PFSK-1 (cell line): ENCODE data around the gene TNNT1.

Experiments
- FOXP2 ChIP-seq: optimal IDR thresholded peaks from 2 replicates; pipeline ENCODE3; 2011; ENCODE audit warnings: borderline replicate concordance, control low read depth, inconsistent platforms; ENCODE audit not compliant: insufficient read depth; ENCODE audit errors: extremely low read length, extremely low read depth
- POLR2AphosphoS5 ChIP-seq: IDR thresholded peaks from 2 replicates; pipeline ENCODE4 v1.6.1; 2012; ENCODE audit warnings: low read depth, mild to moderate bottlenecking, control low read depth, low read length, moderate library complexity
- SIN3A ChIP-seq: IDR thresholded peaks from 2 replicates; pipeline ENCODE4 v1.6.1; 2012; ENCODE audit warnings: mild to moderate bottlenecking, low read length, moderate library complexity, borderline replicate concordance; ENCODE audit not compliant: insufficient read depth
- TAF1 ChIP-seq: IDR thresholded peaks from 2 replicates; pipeline ENCODE4 v1.6.1; 2012; ENCODE audit warnings: low read length, control low read depth, borderline replicate concordance; ENCODE audit not compliant: insufficient read depth
- TF ChIP-seq, protein P1 (sequence below), 2 experiments: IDR thresholded peaks; 2 replicates each; pipeline versions ENCODE4 v1.6.1 to v1.8.0; 2011 to 2012; ENCODE audit warnings: low read depth in 2 of 2, low read length in 2 of 2, control low read depth in 1 of 2, inconsistent platforms in 1 of 2, mild to moderate bottlenecking in 1 of 2, moderate library complexity in 1 of 2; ENCODE audit not compliant: insufficient read depth in 1 of 2

The TNNT1 gene

DNA sequence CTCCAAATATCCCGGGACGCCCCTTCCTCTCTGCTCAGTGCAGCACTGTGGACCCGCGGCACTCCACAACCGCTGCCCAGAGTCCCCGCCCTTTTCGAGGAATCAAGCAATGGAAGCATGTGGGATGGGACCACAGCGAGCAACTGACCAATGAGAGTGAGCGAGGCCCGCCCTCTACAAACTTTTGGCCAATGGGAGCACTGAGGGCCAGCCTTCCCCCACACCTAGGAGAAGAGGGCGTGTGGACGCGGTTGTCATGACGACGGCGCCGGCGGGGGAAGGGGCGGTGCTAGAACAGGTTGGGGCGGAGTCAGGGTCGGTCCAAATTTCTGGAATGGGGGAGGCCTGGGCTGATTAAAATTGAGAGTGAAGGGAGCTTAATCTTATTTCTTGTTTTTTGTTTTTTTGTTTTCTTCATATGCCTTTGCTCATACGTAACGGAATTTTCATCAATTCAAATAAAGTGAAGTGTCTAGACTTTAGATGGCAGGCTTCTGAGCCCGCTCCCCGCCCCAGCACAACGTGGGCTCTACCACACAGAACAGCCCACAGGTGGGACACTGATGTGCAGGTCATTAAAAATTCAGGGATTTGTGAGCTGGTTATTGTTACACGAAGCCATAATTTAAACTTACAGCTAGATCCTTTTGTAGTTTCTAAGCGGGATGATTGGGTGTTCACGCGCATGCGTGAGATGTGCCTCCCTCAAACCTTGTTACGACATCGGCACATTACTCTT lies 17.7 kb upstream of the TNNT1 start, which contains the start of gene DNAAF3:
Gene DNAAF3, minus strand, starts transcription at position 84 of the 739 bp plus-strand sequence. CDS start 200 bp downstream, outside the sequence.
- TF ChIP-seq, protein P1, sequence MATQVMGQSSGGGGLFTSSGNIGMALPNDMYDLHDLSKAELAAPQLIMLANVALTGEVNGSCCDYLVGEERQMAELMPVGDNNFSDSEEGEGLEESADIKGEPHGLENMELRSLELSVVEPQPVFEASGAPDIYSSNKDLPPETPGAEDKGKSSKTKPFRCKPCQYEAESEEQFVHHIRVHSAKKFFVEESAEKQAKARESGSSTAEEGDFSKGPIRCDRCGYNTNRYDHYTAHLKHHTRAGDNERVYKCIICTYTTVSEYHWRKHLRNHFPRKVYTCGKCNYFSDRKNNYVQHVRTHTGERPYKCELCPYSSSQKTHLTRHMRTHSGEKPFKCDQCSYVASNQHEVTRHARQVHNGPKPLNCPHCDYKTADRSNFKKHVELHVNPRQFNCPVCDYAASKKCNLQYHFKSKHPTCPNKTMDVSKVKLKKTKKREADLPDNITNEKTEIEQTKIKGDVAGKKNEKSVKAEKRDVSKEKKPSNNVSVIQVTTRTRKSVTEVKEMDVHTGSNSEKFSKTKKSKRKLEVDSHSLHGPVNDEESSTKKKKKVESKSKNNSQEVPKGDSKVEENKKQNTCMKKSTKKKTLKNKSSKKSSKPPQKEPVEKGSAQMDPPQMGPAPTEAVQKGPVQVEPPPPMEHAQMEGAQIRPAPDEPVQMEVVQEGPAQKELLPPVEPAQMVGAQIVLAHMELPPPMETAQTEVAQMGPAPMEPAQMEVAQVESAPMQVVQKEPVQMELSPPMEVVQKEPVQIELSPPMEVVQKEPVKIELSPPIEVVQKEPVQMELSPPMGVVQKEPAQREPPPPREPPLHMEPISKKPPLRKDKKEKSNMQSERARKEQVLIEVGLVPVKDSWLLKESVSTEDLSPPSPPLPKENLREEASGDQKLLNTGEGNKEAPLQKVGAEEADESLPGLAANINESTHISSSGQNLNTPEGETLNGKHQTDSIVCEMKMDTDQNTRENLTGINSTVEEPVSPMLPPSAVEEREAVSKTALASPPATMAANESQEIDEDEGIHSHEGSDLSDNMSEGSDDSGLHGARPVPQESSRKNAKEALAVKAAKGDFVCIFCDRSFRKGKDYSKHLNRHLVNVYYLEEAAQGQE (IDR thresholded peaks at IDR 0.05; ENCODE audit: insufficient read depth in 1 of 2, low read depth in 2 of 2, low read length in 2 of 2) = no peak
- TF ChIP-seq TAF1 (no peak; the same call in 1 of the 2 replicates), SIN3A (peak; percentile 90; the same call in 1 of the 2 replicates), FOXP2 (peak; percentile 30), POLR2AphosphoS5 (peak; percentile 77)

DNA sequence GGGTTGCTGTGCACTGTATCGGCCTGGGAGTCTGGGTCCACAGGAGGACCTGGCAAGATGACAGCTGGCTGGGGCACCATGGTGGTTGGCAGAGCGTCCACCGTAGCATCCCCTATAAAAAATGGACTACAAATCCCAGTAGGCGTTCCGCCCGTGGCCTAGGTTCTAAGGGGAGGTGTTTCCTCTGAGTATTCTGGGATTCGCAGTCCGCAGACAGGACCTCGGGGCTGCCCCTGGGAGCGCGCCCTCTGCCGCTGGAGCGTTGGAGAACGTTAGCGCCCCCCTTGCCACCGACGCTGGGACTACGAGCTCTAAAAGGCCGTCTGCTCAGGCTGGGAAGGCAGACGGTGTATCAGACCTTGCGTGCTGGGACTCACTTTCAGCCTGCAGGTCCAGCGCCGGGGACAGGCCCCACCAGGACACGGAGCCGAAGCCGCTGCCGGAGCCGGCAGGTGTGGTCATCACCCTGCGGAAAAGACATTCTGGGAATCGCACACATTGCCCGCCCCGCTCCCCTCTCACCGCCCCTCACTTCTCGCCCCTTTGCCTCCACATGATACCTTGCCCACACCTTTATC lies 17.0 kb upstream of the TNNT1 start:
- TF ChIP-seq TAF1 (no peak), FOXP2 (peak; percentile 84), POLR2AphosphoS5 (no peak)
- TF ChIP-seq, protein P1 (IDR thresholded peaks at IDR 0.05; ENCODE audit: insufficient read depth in 1 of 2, low read depth in 2 of 2, low read length in 2 of 2) = 0 out of 4 replicates have a peak, but pooled peaks of 1 of the 2 experiments have one; percentile 6

DNA sequence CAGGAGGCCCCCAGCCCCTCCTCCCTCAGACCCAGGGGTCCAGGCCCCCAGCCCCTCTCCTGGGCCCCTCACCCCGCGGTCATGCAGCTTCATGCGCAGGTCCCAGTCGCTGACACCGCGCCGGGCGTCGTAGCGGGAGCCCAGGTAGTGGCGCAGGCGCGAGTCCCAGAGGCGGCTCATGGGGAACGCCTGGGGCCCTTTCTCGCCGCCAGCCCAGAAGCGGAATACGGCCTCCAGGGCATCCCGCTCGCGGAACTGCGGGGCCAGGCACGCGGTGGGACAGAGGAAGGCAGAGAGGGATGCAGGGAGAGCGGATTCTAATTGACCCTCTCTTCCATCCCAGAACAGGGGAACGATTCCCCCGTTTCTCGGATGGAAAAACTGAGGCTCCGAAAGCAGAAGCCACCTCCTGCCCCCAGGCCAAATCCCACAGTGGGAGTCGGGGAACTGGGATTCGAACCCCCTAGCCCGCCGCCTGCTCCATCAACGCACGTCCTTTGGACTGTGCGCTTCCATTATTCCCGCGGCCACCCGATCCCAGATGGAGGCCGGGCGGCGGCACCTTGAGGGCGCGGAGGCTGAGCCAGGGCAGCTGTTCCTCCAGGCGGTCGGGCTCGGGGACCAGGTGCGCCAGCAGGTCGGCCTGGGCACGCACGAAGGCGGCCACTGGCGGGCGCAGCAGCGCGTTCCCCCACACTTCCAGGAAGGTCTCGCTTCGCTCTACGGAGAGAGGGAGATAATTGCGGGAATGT lies 12.7 kb upstream of the TNNT1 start:
- TF ChIP-seq POLR2AphosphoS5 (no peak), TAF1 (no peak), FOXP2 (no peak), SIN3A (no peak)
- TF ChIP-seq, protein P1 (IDR thresholded peaks at IDR 0.05; ENCODE audit: insufficient read depth in 1 of 2, low read depth in 2 of 2, low read length in 2 of 2) = no peak

DNA sequence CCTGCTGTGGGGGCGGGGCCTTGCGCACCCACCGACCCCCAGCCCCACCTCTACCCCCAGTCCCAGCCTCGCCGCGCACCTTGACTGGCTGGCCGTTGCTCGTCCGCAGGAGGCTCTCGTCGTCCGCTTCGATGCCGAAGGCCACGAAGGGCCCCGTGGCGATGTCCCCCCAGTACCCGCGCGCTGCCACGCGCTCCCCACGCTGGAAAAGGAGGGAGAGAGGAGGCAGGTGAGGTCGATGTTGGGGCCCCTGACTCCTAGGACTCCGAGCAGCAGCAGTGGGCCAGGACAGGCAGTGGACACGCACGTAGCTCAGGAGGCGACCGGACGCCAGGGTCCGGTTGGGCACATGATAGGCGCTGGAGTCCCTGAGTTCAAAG lies 12.0 kb upstream of the TNNT1 start:
- TF ChIP-seq FOXP2 (no peak), POLR2AphosphoS5 (peak; percentile 76), SIN3A (no peak), TAF1 (0 out of 2 replicates have a peak, but pooled peaks have one; percentile 44)

DNA sequence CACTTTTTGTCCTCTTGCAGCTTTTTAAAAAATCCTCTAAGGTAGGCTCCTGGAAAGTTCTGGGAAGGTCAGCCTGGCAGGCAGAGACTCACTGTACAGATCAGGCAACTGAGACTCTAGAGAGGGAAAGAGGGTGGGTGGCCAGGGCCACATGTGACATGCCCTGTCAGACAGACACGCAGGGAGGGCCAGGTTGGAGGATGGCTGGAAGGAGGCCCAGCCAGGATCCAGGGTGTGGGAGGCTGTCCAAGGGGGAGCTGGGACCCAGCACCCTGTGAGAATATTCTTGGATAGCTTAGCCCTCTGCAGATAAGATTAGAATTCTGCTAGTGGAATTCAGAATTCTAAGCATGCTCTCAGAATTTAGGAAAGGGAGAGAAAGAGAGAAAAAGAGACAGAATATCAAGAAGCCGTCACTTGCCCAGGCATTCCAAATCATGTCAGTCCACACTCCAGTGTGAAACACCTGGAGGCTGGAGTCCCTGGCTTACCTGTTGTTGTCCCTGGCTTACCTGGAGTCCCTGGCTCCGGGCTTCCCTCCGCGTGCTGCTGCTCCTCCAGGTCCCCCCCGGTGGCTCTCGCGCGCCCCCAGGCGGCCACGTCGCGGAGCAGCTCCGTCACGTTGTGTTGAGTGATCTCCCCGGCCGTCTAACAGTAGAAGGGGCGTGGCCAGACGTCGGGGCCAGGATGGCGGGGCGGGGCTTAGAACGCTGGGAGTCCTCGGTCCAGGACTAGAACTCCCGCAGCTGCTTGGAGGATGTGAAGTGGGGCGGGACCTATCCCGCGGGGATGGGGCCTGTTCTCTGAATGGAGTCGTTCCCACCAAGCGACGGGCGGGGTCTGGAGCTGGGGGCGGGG lies 11.4 kb upstream of the TNNT1 start:
- no peak for TF ChIP-seq TAF1
- TF ChIP-seq POLR2AphosphoS5 = 0 out of 2 replicates have a peak, but pooled peaks have one; percentile 16
- TF ChIP-seq, protein P1 (IDR thresholded peaks at IDR 0.05; ENCODE audit: insufficient read depth in 1 of 2, low read depth in 2 of 2, low read length in 2 of 2) = no peak
- TF ChIP-seq SIN3A = no peak
- TF ChIP-seq FOXP2 = peak; percentile 90
